ENCODE data around the gene DNAJC17.

- TF ChIP-seq POLR2AphosphoS5 (IDR thresholded peaks at IDR 0.05): no peak
- no peak for TF ChIP-seq CTCF (IDR thresholded peaks at IDR 0.05)
- TF ChIP-seq POLR2A (IDR thresholded peaks at IDR 0.05): no peak
- no peak for TF ChIP-seq EP300 (IDR thresholded peaks at IDR 0.05)
Measured at GRCh38 chr15:40845511-40846284, 38.4 kb upstream of the DNAJC17 start.
